CD14-positive monocyte (primary cell): ENCODE data around the gene INTS6. TPM values are rescaled to one million over a fixed set of nuclear protein-coding genes. Genes with fewer than 3 reads are reported as not detected.

Experiments used
- DNase-seq, 3 donors: peaks; one replicate each; pipeline ENCODE4 v3.0.0-alpha.2; 2011 to 2022
- H2AFZ ChIP-seq: 2 replicates; pipeline ENCODE4 v1.6.0; 2012; ENCODE audit warnings: mild to moderate bottlenecking, low read depth, low read length, inconsistent platforms; ENCODE audit not compliant: insufficient read depth, poor library complexity, severe bottlenecking
- H3K27ac ChIP-seq, 2 donors: 1 replicate in 1 of 2; 2 replicates in 1 of 2; pipeline ENCODE4 v1.5.1; 2012 to 2013; ENCODE audit warnings: low read length in 2 of 2, control low read depth in 1 of 2, inconsistent platforms in 1 of 2, low read depth in 1 of 2, mild to moderate bottlenecking in 1 of 2
- H3K27me3 ChIP-seq, 2 donors: one replicate each; pipeline versions ENCODE4 v1.6.0 to v1.6.1; 2011 to 2013; ENCODE audit warnings: low read length in 2 of 2; ENCODE audit not compliant: control insufficient read depth in 2 of 2, insufficient read depth in 2 of 2
- H3K36me3 ChIP-seq, 2 donors: replicated peaks in 1 of 2; 1 replicate in 1 of 2; 2 replicates in 1 of 2; pipeline versions ENCODE4 v1.5.1 to v1.6.1; 2012 to 2013; ENCODE audit warnings: low read length in 2 of 2, control low read depth in 1 of 2, inconsistent platforms in 1 of 2, mild to moderate bottlenecking in 1 of 2; ENCODE audit not compliant: insufficient read depth in 2 of 2, control insufficient read depth in 1 of 2
- H3K4me1 ChIP-seq, 2 donors: 1 replicate in 1 of 2; 2 replicates in 1 of 2; pipeline versions ENCODE4 v1.5.1 to v1.6.1; 2012 to 2013; ENCODE audit warnings: low read length in 2 of 2, control low read depth in 1 of 2, inconsistent platforms in 1 of 2, mild to moderate bottlenecking in 1 of 2, moderate library complexity in 1 of 2; ENCODE audit not compliant: insufficient read depth in 2 of 2, control insufficient read depth in 1 of 2
- H3K4me2 ChIP-seq: replicated peaks from 2 replicates; pipeline ENCODE3; 2012; ENCODE audit warnings: low read length, moderate library complexity, mild to moderate bottlenecking; ENCODE audit not compliant: poor library complexity, severe bottlenecking; ENCODE audit errors: extremely low read depth
- H3K4me3 ChIP-seq, 3 experiments: fragments of 200-600 bp in 1 of 3; sonication (generic) in 1 of 3; replicated peaks in 1 of 3; 1 replicate in 2 of 3; 2 replicates in 1 of 3; pipeline ENCODE4 v1.5.1; 2011 to 2013; ENCODE audit warnings: low read length in 3 of 3, mild to moderate bottlenecking in 3 of 3, control low read depth in 2 of 3, low read depth in 2 of 3, inconsistent platforms in 1 of 3, moderate library complexity in 1 of 3
- H3K79me2 ChIP-seq: 2 replicates; pipeline ENCODE4 v1.6.0; 2012; ENCODE audit warnings: mild to moderate bottlenecking, control low read depth, inconsistent platforms, low read length, moderate library complexity; ENCODE audit not compliant: insufficient read depth
- H3K9ac ChIP-seq: 2 replicates; pipeline ENCODE4 v1.6.0; 2017; ENCODE audit warnings: low read length, mild to moderate bottlenecking; ENCODE audit not compliant: insufficient read depth, poor library complexity, severe bottlenecking
- H3K9me3 ChIP-seq, 2 donors: replicated peaks in 1 of 2; 1 replicate in 1 of 2; 2 replicates in 1 of 2; pipeline versions ENCODE4 v1.5.1 to v1.6.1; 2012 to 2013; ENCODE audit warnings: low read length in 2 of 2, control low read depth in 1 of 2; ENCODE audit not compliant: control insufficient read depth in 1 of 2, insufficient read depth in 1 of 2
- H4K20me1 ChIP-seq: 2 replicates; pipeline ENCODE4 v1.6.0; 2012; ENCODE audit warnings: mild to moderate bottlenecking, low read length, control low read depth, moderate library complexity; ENCODE audit not compliant: insufficient read depth
- H3K27ac Mint-ChIP-seq, 7 donors: one replicate each; pipeline ENCODE4 v1.8.0; 2020; ENCODE audit warnings: mild to moderate bottlenecking in 7 of 7, mixed read lengths in 7 of 7, moderate library complexity in 6 of 7, inconsistent platforms in 2 of 7
- H3K27me3 Mint-ChIP-seq, 3 donors: one replicate each; pipeline ENCODE4 v1.8.0; 2021 to 2022; ENCODE audit warnings: low read depth in 3 of 3, mild to moderate bottlenecking in 3 of 3, mixed read lengths in 3 of 3, moderate library complexity in 3 of 3, inconsistent platforms in 1 of 3
- H3K36me3 Mint-ChIP-seq, 2 donors: one replicate each; pipeline ENCODE4 v1.8.0; 2020; ENCODE audit warnings: mixed read lengths in 2 of 2, inconsistent platforms in 1 of 2, mild to moderate bottlenecking in 1 of 2
- H3K4me1 Mint-ChIP-seq: one replicate; pipeline ENCODE4 v1.8.0; 2020; ENCODE audit warnings: mild to moderate bottlenecking, mixed read lengths
- H3K4me3 Mint-ChIP-seq, 2 donors: one replicate each; pipeline ENCODE4 v1.8.0; 2020; ENCODE audit warnings: mild to moderate bottlenecking in 2 of 2, mixed read lengths in 2 of 2, moderate library complexity in 1 of 2
- H3K9me3 Mint-ChIP-seq, 7 donors: one replicate each; pipeline ENCODE4 v1.8.0; 2020 to 2022; ENCODE audit warnings: mixed read lengths in 7 of 7, mild to moderate bottlenecking in 6 of 7, moderate library complexity in 6 of 7, inconsistent platforms in 2 of 7
- WGBS: methylation state at CpG from one replicate; pipeline ENCODE4 v1.1.5; 2013; ENCODE audit warnings: missing lambda C conversion rate; ENCODE audit not compliant: insufficient coverage; 5-methylcytosine and 5-hydroxymethylcytosine counted together
- intact Hi-C, 2 donors: fragments of 100-400 bp; cut with micrococcal nuclease; formaldehyde crosslinking; loops; one replicate each; pipeline versions ENCODE4 v1.15.0 to v1.15.1; 2023
- polyA plus RNA-seq, 3 donors: library from polyadenylated mRNA; depleted of rRNA in 1 of 3; unstranded in 2 of 3; stranded (reverse) in 1 of 3; fragments of 300-500 nt in 2 of 3; fragments of >200 nt in 1 of 3; fragmentation: Illumina TruSeq in 2 of 3; gene quantifications; 1 replicate in 2 of 3; 2 replicates in 1 of 3; pipeline ENCODE4 v1.2.3, GENCODE V29; 2012 to 2021
- TF ChIP-seq, protein P1 (sequence below): fragments of 200-600 bp; IDR thresholded peaks from one replicate; pipeline ENCODE4 v1.8.0; 2022; ENCODE audit warnings: antibody characterized with exemption, mild to moderate bottlenecking

The INTS6 gene
- polyA plus RNA-seq, 3 donors: 10.8 to 13.2 (median 11.6) TPM

- Histone ChIP-seq H3K4me1 (peaks cover 15 to 22% of the 10 kb centered on the region in 2 donors), H3K4me3 (no peak overlapping the region), H3K9ac (no peak overlapping the region), H3K79me2 (no peaks in the 10 kb centered on the region), H3K27ac (no peak overlapping the region), H3K27me3 (no peaks in the 10 kb centered on the region), H3K36me3 (no peaks in the 10 kb centered on the region), H3K9me3 (no peaks in the 10 kb centered on the region), H3K4me2 (no peak overlapping the region), H2AFZ (no peak overlapping the region), H4K20me1 (no peaks in the 10 kb centered on the region)
- H3K9me3 Mint-ChIP-seq: peaks cover 0 to 3% (median 0%) of the 10 kb centered on the region in 7 donors
- H3K4me3 Mint-ChIP-seq: no peak overlapping the region
- 93% methylated on average over 3 of the region's 4 CpGs for WGBS
- H3K27me3 Mint-ChIP-seq: peaks cover 0 to 5% (median 0%) of the 10 kb centered on the region in 3 donors
- H3K27ac Mint-ChIP-seq: peak overlapping the region in 4 of 7 donors; percentile 27 to 80 (median 55)
- no peaks in the 10 kb centered on the region for H3K36me3 Mint-ChIP-seq
- DNase-seq: no peak
- peaks cover 28% of the 10 kb centered on the region for H3K4me1 Mint-ChIP-seq
- TF ChIP-seq, protein P1, sequence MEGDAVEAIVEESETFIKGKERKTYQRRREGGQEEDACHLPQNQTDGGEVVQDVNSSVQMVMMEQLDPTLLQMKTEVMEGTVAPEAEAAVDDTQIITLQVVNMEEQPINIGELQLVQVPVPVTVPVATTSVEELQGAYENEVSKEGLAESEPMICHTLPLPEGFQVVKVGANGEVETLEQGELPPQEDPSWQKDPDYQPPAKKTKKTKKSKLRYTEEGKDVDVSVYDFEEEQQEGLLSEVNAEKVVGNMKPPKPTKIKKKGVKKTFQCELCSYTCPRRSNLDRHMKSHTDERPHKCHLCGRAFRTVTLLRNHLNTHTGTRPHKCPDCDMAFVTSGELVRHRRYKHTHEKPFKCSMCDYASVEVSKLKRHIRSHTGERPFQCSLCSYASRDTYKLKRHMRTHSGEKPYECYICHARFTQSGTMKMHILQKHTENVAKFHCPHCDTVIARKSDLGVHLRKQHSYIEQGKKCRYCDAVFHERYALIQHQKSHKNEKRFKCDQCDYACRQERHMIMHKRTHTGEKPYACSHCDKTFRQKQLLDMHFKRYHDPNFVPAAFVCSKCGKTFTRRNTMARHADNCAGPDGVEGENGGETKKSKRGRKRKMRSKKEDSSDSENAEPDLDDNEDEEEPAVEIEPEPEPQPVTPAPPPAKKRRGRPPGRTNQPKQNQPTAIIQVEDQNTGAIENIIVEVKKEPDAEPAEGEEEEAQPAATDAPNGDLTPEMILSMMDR: no peak
- intact Hi-C loops: no loop called here
These were observed 48.3 kb upstream of the INTS6 start for GRCh38 chr13:51501096-51501495.

- H4K20me1 ChIP-seq: no peaks in the 10 kb centered on the region
- TF ChIP-seq, protein P1: no peak
- Mint-ChIP-seq H3K9me3 (peaks cover 0 to 3% (median 0%) of the 10 kb centered on the region in 7 donors), H3K27me3 (peaks cover 0 to 5% (median 0%) of the 10 kb centered on the region in 3 donors), H3K4me3 (no peak overlapping the region), H3K27ac (no peak overlapping the region), H3K4me1 (peaks cover 28% of the 10 kb centered on the region), H3K36me3 (no peaks in the 10 kb centered on the region)
- WGBS: no CpG with 5 or more reads among the region's 2 CpGs
- H2AFZ ChIP-seq: no peak overlapping the region
- H3K27me3 ChIP-seq: no peaks in the 10 kb centered on the region
- peak in 1 of 3 donors; percentile 4 for DNase-seq
- H3K4me3 ChIP-seq: no peak overlapping the region
- H3K9ac ChIP-seq: no peak overlapping the region
- H3K27ac ChIP-seq: no peak overlapping the region
- no peaks in the 10 kb centered on the region for H3K36me3 ChIP-seq
- peaks cover 15 to 22% of the 10 kb centered on the region in 2 donors for H3K4me1 ChIP-seq
- no peaks in the 10 kb centered on the region for H3K79me2 ChIP-seq
- H3K9me3 ChIP-seq: no peaks in the 10 kb centered on the region
- H3K4me2 ChIP-seq: no peak overlapping the region
- intact Hi-C loops: no loop called here
These were observed 47.9 kb upstream of the INTS6 start for GRCh38 chr13:51500687-51501086.
